NCI-H2171 (cell line): ENCODE results near the gene MDH1B.

Experiments used
- DNase-seq: peaks from one replicate; lab custom pipeline; 2025; lab: John Stamatoyannopoulos, UW

MDH1B gene

GRCh38 chr2:206693399-206694137, 71.6 kb downstream of the MDH1B start:
- DNase-seq: peak; percentile 48

- DNase-seq: no peak
These were observed 72.2 kb downstream of the MDH1B start for GRCh38 chr2:206692971-206693370.

GRCh38 chr2:206688990-206689389, 76.1 kb downstream of the MDH1B start:
- DNase-seq: no peak

- no peak for DNase-seq
These were observed 76.7 kb downstream of the MDH1B start for GRCh38 chr2:206688453-206688852.
